Heart right ventricle (tissue), 16 donors: ENCODE measurements around the gene DST. TPM values are rescaled to one million over a fixed set of nuclear protein-coding genes. Genes with fewer than 3 reads are reported as not detected.

Source experiments
- ATAC-seq, 8 donors: fragments of 200-7000 bp; cut with Tn5 transposase; one replicate each; pipeline ENCODE4 v1.9.1; 2020; ENCODE audit warnings: mild to moderate bottlenecking in 8 of 8, moderate library complexity in 8 of 8, moderate number of reproducible peaks in 1 of 8
- DNase-seq, 2 donors: peaks; one replicate each; pipeline ENCODE4 v3.0.0-alpha.2; 2020
- H3K27ac ChIP-seq, 10 donors: fragments of 200-600 bp; sonication (generic) in 2 of 10; one replicate each; pipeline versions ENCODE4 v1.5.0 to v1.8.0; 2020 to 2022; ENCODE audit warnings: mild to moderate bottlenecking in 3 of 10
- H3K27me3 ChIP-seq, 7 donors: fragments of 200-600 bp; one replicate each; pipeline ENCODE4 v1.8.0; 2021 to 2022; ENCODE audit warnings: mild to moderate bottlenecking in 2 of 7
- H3K36me3 ChIP-seq, 9 donors: fragments of 200-600 bp; sonication (generic) in 1 of 9; one replicate each; pipeline versions ENCODE4 v1.5.0 to v1.8.0; 2020 to 2022; ENCODE audit warnings: mild to moderate bottlenecking in 2 of 9
- H3K4me1 ChIP-seq, 9 donors: fragments of 200-600 bp; sonication (generic) in 1 of 9; one replicate each; pipeline versions ENCODE4 v1.5.0 to v1.8.0; 2020 to 2022; ENCODE audit warnings: mild to moderate bottlenecking in 4 of 9
- H3K4me3 ChIP-seq, 10 donors: fragments of 200-600 bp; sonication (generic) in 2 of 10; one replicate each; pipeline versions ENCODE4 v1.5.0 to v1.8.0; 2020 to 2022; ENCODE audit warnings: mild to moderate bottlenecking in 7 of 10, moderate library complexity in 2 of 10
- H3K9me3 ChIP-seq, 11 donors: fragments of 200-600 bp in 10 of 11; sonication (generic) in 2 of 11; one replicate each; pipeline versions ENCODE4 v1.5.0 to v1.8.0; 2013 to 2022; ENCODE audit warnings: mild to moderate bottlenecking in 2 of 11, control low read depth in 1 of 11, moderate library complexity in 1 of 11
- WGBS, 2 donors: extraction: QIAGEN DNeasy Blood & Tissue Kit; methylation state at CpG; one replicate each; pipeline ENCODE4 v1.1.7; 2013; ENCODE audit warnings: inconsistent platforms in 1 of 2; 5-methylcytosine and 5-hydroxymethylcytosine counted together
- intact Hi-C, 10 donors: fragments of 100-400 bp; cut with DNase I; formaldehyde crosslinking; loops; one replicate each; pipeline versions ENCODE4 v1.11.1 to v1.14.2; 2022
- polyA plus RNA-seq, 2 donors: library from polyadenylated mRNA; stranded (reverse); fragments of 200-250 nt; gene quantifications; one replicate each; pipeline ENCODE4 v1.2.3, GENCODE V29; 2013
- total RNA-seq, 10 donors: library from RNA; stranded (reverse); fragmentation: NEBNext Ultra II Directional in 3 of 10; extraction: Animal tissue kit (Norgen Biotek cat#: 25700) in 3 of 10; gene quantifications; one replicate each; pipeline versions ENCODE4 v1.2.1 to v1.2.4, GENCODE V29; 2021 to 2023
- TF ChIP-seq, protein P1 (sequence below), 9 donors: fragments of 200-600 bp; sonication (generic) in 2 of 9; IDR thresholded peaks; one replicate each; pipeline versions ENCODE4 v1.5.0 to v1.8.0; 2021 to 2022; ENCODE audit warnings: antibody characterized with exemption in 9 of 9, mild to moderate bottlenecking in 5 of 9, moderate library complexity in 1 of 9
- donor health status: Arrhythmogenic right ventricular cardiomyopathy.
- donor health status: ischemic (EF 13 %, LVEDD 7.1; RV severe dilation, severe dysfunction).
- donor health status: healthy with polysubstance abuse.
- donor health status: DM: no; HTN: yes; CAD: no.
- donor health status: DM: no; HTN: no; CAD: no.
- donor health status: ischemic (EF 25% LVEDD 6.9; RV normal size, moderate dysfunction).
- donor health status: ischemic (EF 25% LVEDD 5.7; RV mildly dilated, moderate dysfunction).
- donor health status: healthy.
- donor health status: DM: yes; HTN: yes; CAD: no.
- donor health status: Ischemic cardiomyopathy.
- donor health status: ischemic (EF 35%, LVEDD 5.7; RV mildly dilated, moderate dysfunction).
- donor health status: nonischemic (EF 11% LVEDD 7.7; RV severe dilation, severe dysfunction).
- donor health status: DM: yes; HTN: yes; CAD: no.
- donor health status: PGD.
- donor health status: ischemic (EF 29% LVEDD 5.4; RV normal size, mild dysfunction).
- donor health status: nonischemic (EF 23%, LVEDD 6.1; RV moderate dilation, normal function).

The DST gene
- total and polyA plus RNA-seq, 12 donors: 103 to 619 (median 433) TPM

DNA sequence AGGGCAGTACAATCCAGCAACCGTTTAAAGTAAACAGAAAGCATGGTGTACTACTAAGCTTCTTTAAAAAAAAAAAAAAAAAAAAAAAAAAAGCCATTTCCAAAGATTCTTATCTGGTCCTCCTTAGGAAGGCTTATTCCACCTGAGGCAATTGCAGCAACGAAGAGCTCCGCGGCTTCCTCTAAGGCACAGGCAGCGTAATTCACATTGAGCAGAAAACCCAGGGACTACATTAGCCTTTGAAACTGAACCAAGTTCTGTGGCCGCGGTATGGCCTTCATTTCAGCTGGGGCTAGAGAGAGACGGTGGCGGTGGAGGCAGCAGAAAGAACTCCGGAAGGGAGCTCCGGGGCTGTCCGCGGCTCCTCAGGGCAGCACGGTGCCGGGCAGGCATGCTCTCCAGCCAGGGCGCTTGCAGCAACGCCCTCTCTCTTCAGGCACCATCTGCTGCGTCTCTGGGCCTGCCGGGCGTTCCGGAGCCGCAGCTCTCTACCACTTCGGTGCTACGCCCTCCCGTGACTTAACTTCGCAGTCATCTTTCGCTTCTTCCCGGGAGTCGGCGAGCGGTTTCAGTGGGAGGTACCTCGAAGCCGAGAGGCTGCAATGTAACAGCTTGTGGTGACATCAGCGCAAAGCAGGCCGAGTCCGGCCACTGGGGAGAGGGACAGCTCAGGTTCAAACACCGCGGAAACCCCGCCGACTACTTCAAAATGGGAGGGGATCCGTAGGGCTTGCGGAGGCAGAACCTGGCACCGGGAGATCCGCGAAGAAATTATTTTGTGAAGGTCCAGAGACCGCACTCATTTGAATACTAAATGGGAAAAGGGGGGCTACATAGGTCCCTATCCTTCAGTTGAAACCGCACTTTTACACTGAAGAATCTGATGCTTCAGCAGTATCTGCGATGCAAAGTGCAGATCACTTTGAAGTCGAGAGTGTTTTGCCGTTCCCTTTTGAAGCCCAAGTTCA, 100.0 kb downstream of the DST start:
- peak overlapping the region; percentile 77 to 93 (median 92) for H3K27ac ChIP-seq
- no peaks in the 10 kb centered on the region for H3K36me3 ChIP-seq
- H3K27me3 ChIP-seq: no peaks in the 10 kb centered on the region
- peak overlapping the region; percentile 27 to 73 (median 62) for H3K4me3 ChIP-seq
- ATAC-seq (peak; percentile 93 to 98 (median 95)), DNase-seq (peak; percentile 88 to 93)
- intact Hi-C loops: loop anchor here in 3 of 10 donors (5.0 to 10.0 kb wide), 4 partner anchors 40 to 170 kb away; no protein-coding TSS in a partner anchor
- WGBS, 2 donors: 1 to 2% methylated on average over 50 of the region's 50 CpGs
- H3K9me3 ChIP-seq: no peaks in the 10 kb centered on the region
- H3K4me1 ChIP-seq: peaks cover 2 to 69% (median 54%) of the 10 kb centered on the region in 9 donors
- TF ChIP-seq, protein P1, sequence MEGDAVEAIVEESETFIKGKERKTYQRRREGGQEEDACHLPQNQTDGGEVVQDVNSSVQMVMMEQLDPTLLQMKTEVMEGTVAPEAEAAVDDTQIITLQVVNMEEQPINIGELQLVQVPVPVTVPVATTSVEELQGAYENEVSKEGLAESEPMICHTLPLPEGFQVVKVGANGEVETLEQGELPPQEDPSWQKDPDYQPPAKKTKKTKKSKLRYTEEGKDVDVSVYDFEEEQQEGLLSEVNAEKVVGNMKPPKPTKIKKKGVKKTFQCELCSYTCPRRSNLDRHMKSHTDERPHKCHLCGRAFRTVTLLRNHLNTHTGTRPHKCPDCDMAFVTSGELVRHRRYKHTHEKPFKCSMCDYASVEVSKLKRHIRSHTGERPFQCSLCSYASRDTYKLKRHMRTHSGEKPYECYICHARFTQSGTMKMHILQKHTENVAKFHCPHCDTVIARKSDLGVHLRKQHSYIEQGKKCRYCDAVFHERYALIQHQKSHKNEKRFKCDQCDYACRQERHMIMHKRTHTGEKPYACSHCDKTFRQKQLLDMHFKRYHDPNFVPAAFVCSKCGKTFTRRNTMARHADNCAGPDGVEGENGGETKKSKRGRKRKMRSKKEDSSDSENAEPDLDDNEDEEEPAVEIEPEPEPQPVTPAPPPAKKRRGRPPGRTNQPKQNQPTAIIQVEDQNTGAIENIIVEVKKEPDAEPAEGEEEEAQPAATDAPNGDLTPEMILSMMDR (IDR thresholded peaks at IDR 0.05): peak in 7 of 9 donors; percentile 10 to 74 (median 46)

DNA sequence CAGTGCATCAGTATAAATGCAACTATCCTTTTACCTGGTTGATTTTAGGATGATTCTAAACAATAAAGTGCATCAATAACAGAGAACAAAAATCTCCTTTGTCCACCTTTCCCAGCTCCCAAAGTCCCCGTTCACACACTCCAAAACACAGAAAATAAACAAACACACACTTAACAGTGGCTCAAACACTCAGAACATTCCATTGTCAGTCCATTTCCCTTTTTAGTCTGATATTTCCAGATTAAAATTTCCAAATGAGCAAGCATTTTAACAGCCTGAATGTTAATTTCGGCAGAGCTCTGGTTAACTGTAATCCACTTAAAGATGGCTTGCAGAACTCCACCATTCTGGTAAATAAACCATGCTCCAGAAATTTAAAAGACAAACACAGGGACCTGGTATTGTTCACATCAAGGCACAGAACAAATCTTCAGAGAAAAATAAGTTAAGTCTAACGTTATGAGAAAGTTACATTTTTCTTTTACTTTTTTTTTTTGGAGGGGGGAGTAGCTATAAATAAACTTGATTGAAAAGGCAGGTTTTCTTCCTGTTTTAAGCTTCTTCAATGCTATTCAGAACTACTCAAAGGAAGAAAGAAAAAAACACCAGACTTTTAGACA, 100.8 kb downstream of the DST start:
- WGBS, 2 donors: 7 to 9% methylated on average over 3 of the region's 3 CpGs
- Histone ChIP-seq H3K9me3 (no peaks in the 10 kb centered on the region), H3K4me3 (peak overlapping the region; percentile 27 to 73 (median 62)), H3K4me1 (peaks cover 2 to 77% (median 62%) of the 10 kb centered on the region in 9 donors), H3K36me3 (peaks cover 0 to under 1% (median 0%) of the 10 kb centered on the region in 9 donors), H3K27me3 (no peaks in the 10 kb centered on the region), H3K27ac (peak overlapping the region; percentile 77 to 93 (median 92))
- DNase-seq (no peak), ATAC-seq (no peak)
- intact Hi-C loops: loop anchor here in 3 of 10 donors (5.0 to 10.0 kb wide), 4 partner anchors 40 to 170 kb away; no protein-coding TSS in a partner anchor
- TF ChIP-seq, protein P1 (IDR thresholded peaks at IDR 0.05): no peak

DNA sequence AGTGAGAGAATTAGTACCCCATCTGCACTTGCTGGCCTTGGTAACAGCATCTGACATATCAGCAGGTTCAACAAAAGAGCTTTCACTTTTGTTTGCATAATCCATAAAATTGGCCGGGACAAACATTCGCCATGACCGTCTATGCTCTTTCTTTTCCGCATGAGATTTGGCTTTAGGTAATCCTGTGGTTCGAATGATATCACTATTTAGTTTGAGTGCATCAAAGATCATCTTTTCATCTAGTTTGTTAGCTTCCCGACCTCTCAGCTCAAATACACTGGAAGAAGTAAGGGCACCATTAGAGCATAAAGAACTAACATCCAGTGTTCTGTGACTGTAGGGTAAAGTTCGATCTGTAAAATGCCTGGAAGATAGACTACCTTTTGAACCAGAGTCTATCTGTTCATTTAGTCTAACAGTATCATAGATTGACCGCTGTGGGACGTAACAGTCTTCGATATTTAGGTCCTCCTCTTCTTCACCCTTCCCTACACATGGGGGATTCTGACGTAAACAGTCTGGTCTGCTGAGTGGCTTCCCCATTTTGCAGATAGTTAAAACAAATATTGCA, 101.6 kb downstream of the DST start:
- no peak for ATAC-seq
- no peak for DNase-seq

More for the DNA sequence above, 101.6 kb downstream of the DST start:
- TF ChIP-seq, protein P1 (IDR thresholded peaks at IDR 0.05): no peak
- peak overlapping the region; percentile 27 to 73 (median 62) for H3K4me3 ChIP-seq
- intact Hi-C loops: loop anchor here in 3 of 10 donors (5.0 to 10.0 kb wide), 4 partner anchors 39 to 169 kb away; no protein-coding TSS in a partner anchor
- no peaks in the 10 kb centered on the region for H3K9me3 ChIP-seq
- H3K27ac ChIP-seq: peak overlapping the region; percentile 77 to 93 (median 92)
- no peaks in the 10 kb centered on the region for H3K27me3 ChIP-seq
- WGBS, 2 donors: 47 to 57% methylated on average over 11 of the region's 11 CpGs
- peaks cover 0 to 7% (median 4%) of the 10 kb centered on the region in 9 donors for H3K36me3 ChIP-seq
- peaks cover 2 to 84% (median 68%) of the 10 kb centered on the region in 9 donors for H3K4me1 ChIP-seq
